GM12873 (cell line): ENCODE data around the gene BSDC1.

Experiments used
- TF ChIP-seq, protein P1 (sequence below): IDR thresholded peaks from 2 replicates; pipeline ENCODE4 v1.5.1; 2012; ENCODE audit warnings: low read depth, mild to moderate bottlenecking, moderate library complexity, low read length, control low read depth; ENCODE audit not compliant: insufficient read depth; ENCODE audit errors: missing control alignments

Gene BSDC1

DNA sequence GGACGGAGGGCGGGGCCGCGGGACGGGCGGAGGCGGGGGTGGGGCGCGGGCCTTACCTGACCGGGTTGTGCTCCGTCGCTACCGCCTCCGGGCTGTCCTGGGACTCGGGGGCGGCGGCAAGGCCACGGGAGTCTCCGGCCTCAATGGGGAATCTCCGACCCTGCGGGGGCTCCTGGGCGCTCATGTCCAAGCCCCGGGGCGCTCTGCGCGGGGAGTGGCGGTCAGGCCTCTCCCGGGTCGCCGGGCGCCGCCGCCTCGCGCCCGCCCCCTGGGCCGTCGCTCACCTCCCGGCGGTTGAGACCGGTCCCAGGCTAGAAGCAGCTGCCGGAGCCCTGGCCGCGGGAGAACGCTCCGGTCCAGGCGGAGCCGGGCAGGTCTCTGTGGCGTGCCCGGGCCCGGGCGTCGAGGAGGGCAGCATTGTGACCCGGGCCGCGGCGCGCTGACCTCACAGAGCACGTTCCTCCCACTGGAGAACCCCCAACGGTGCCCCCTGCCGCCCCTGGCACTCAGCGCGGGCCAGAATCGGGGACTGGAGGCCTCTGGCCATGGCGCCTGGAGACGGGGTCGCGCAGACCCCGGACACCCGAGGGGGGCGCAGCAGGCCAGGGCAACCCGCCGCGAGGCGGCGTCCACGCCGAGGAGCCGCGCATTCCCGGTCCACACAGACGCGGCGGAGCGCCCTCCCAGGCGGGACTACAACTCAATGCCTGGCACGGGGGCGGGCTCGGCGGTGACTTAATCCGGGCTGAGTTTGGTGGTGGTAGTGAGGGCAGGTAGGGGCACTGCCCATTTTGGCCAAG is 32.4 kb downstream of the BSDC1 start:
- TF ChIP-seq, protein P1, sequence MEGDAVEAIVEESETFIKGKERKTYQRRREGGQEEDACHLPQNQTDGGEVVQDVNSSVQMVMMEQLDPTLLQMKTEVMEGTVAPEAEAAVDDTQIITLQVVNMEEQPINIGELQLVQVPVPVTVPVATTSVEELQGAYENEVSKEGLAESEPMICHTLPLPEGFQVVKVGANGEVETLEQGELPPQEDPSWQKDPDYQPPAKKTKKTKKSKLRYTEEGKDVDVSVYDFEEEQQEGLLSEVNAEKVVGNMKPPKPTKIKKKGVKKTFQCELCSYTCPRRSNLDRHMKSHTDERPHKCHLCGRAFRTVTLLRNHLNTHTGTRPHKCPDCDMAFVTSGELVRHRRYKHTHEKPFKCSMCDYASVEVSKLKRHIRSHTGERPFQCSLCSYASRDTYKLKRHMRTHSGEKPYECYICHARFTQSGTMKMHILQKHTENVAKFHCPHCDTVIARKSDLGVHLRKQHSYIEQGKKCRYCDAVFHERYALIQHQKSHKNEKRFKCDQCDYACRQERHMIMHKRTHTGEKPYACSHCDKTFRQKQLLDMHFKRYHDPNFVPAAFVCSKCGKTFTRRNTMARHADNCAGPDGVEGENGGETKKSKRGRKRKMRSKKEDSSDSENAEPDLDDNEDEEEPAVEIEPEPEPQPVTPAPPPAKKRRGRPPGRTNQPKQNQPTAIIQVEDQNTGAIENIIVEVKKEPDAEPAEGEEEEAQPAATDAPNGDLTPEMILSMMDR: no peak

DNA sequence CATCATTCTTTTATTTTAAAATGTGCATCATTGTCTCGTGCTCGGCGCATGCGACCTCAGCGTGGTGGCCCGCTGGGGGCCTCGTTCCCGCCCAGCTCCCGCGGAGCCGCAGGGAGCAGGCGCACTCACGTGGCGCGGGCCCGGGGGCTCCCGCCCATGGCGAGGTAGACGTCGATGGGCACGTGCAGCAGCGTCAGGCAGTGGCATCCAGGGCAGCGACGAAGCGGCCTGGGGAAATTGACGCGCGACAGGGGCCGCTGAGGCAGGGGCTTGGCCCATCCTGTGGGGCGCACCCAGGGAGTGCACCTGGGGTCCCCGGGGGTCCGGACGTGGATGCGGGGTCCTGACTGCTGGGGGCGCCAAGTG is 33.0 kb downstream of the BSDC1 start:
- TF ChIP-seq, protein P1: no peak

GRCh38 chr1:32358435-32358834 is 35.8 kb downstream of the BSDC1 start:
- TF ChIP-seq, protein P1: no peak

DNA sequence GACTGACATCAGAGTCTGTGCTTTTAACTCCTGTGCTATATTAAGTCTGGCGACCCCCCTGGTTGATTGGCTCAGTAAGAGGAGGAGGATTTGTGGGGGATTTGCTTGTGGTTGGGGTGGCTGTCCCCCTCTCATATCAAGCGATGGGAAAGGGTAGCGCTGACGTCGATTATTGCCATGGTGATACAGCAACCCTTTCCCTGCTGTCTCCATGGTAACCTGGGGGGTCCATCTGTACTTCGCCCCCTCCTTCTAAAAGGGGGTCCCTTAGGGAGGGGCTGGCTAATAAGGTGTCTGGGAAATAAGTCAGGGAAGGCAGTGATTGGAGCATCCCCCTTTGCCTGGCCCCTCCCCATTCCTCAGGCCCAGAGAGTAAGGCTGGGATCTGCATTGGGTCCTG is 36.6 kb downstream of the BSDC1 start:
- TF ChIP-seq, protein P1: no peak

DNA sequence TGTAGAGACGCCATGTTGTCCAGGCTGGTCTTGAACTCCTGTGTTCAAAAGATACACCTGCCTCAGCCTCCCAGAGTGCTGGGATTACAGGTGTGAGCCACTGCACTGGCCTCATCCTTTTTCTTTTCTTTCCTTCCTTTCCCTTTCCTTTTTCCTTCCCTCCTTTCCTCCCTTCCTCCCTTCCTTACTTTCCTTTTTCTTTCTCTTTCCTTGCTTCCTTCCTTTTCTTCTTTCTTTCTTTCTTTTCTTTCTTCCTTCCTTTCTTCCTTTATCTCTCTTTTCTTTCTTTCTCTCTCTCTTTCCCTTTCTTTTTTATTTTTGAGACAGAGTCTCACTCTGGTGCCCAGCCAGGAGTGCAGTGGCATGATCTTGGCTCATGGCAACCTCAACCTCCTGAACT is 37.8 kb downstream of the BSDC1 start:
- TF ChIP-seq, protein P1: no peak

DNA sequence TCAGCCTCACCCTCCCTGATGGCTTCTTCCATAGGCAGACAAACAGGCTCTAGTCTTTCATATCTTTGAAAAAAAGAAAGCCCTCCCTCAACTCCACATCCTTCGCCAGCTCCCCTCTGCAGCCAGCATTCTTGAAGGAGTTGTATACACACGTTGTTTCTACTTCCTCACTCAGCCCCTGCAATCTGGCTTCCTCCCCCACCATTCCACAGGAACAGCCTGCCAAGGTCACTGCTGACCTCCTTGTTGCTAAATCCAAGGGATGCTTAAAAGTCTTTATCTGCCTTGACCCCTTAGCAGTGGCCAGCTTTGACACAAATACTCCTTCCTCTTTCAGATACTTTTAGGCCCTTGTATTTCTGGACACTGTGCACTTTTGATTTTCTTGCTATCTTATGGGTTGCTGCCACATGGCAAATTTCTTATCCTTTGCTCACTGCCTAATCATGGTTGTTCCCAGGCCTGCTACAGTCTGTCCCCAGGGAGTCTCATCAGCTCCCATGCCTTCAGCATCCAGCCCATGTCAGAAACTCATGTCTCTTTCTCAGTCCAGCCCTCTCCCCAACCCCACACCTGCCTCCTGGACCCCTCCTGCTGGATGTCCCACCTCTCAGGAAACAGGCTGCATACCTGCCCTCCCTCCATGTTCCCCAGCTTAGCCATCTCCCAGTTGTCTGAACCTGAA is 40.2 kb downstream of the BSDC1 start:
- TF ChIP-seq, protein P1: no peak

DNA sequence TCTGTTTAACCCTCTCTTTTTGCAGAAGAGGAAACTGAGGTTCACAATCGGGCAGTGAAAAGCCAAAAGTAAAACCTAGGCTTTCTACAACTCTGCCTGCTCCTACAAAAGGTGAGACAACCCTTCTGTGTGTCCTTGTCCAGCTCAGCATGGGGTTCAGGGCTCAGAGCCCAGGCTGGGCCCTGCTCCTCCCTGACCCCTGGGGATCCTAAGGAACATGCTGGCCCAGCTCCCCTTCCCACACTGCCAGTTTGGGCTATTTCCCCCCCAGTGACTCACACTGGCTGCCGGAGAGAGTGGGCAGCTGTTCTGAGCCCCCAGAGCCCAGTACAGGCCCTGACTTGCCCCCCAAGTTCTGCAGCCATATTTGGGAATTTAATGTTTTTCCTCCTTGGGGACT is 40.8 kb downstream of the BSDC1 start:
- TF ChIP-seq, protein P1: no peak
